ENCODE data around the gene RBM42.

The RBM42 gene

DNA sequence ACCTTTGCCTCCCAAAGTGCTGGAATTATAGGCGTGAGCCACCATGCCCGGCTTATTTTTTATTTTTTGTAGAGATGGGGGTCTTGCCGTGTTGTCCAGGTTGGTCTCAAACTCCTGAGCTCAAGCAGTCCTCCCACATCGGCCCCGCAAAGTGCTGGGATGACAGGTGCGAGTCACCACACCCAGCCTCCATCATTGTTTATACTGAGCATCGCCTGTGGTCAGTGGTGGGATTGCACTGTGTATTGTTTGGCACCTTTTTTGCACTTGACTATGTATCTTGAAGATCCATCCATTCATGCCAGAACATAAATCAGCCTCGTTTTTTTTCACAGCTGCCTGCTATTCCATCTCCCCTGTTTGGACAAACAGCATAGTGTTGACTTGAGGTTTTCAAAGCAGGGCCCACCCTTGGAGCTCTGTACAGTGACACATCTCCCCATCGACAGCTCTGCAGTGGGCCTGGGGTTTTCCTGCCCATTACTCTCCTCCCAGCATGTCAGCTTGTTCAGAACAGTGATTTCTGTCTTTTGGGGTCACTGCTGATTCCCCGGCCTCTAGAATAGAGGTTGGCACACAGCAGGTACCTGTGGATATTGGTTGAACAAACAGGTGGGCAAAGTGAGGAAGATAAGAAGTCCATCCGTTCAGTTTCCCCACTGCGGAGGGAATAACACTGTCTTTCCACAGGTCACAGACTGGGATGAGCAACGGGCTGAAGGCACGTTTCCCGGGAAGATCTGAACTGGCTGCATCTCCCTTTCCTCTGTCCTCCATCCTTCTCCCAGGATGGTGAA, 29.3 kb downstream of the RBM42 start:
- Histone ChIP-seq H3K27me3 (replicated peaks in 2 of 5; ENCODE audit: control insufficient read depth in 4 of 5, insufficient read depth in 5 of 5, low read length in 4 of 5) (no peaks in the 10 kb centered on the region), H3K9me3 (ENCODE audit: control extremely low read depth in 1 of 5, control insufficient read depth in 4 of 5, insufficient read depth in 2 of 5, low read depth in 1 of 5, low read length in 4 of 5) (no peaks in the 10 kb centered on the region), H3K4me3 (ENCODE audit: control insufficient read depth in 1 of 7, extremely low read depth in 1 of 7, insufficient read depth in 4 of 7, low read depth in 2 of 7, low read length in 6 of 7) (no peak overlapping the region), H3K4me1 (ENCODE audit: control extremely low read depth in 1 of 4, control insufficient read depth in 4 of 4, insufficient read depth in 4 of 4, low read length in 3 of 4) (no peaks in the 10 kb centered on the region), H3K36me3 (ENCODE audit: control insufficient read depth in 4 of 4, insufficient read depth in 4 of 4, low read length in 3 of 4) (peaks cover 19 to 88% (median 41%) of the 10 kb centered on the region in 4 experiments), H3K27ac (ENCODE audit: insufficient read depth in 1 of 2, low read depth in 1 of 2, low read length in 2 of 2, poor library complexity in 1 of 2, severe bottlenecking in 2 of 2) (no peak overlapping the region)
- no peak for DNase-seq
- 88% methylated on average over 5 of the region's 15 CpGs for WGBS (ENCODE audit: insufficient coverage)
- ChIA-PET CTCF (interaction anchor here (0.8 to 1.6 kb wide), 3 partner anchors 11 to 145 kb away, joined by 3 to 5 read pairs (median 4); partner anchors contain the start of genes DMKN and HAUS5), POLR2A (no interaction called here)

GRCh38 chr19:35661995-35662340, 33.1 kb downstream of the RBM42 start:
- ChIA-PET CTCF (interaction anchor here (0.8 to 1.1 kb wide), 3 partner anchors 18 to 68 kb away, joined by 3 read pairs; no protein-coding TSS in a partner anchor), POLR2A (interaction anchor here (0.7 kb wide), 1 partner anchor 49 kb away, joined by 4 read pairs; no protein-coding TSS in a partner anchor)
- Histone ChIP-seq H3K9me3 (ENCODE audit: control extremely low read depth in 1 of 5, control insufficient read depth in 4 of 5, insufficient read depth in 2 of 5, low read depth in 1 of 5, low read length in 4 of 5) (no peaks in the 10 kb centered on the region), H3K4me3 (ENCODE audit: control insufficient read depth in 1 of 7, extremely low read depth in 1 of 7, insufficient read depth in 4 of 7, low read depth in 2 of 7, low read length in 6 of 7) (no peak overlapping the region), H3K36me3 (ENCODE audit: control insufficient read depth in 4 of 4, insufficient read depth in 4 of 4, low read length in 3 of 4) (peaks cover 10 to 70% (median 20%) of the 10 kb centered on the region in 4 experiments), H3K4me1 (ENCODE audit: control extremely low read depth in 1 of 4, control insufficient read depth in 4 of 4, insufficient read depth in 4 of 4, low read length in 3 of 4) (no peaks in the 10 kb centered on the region), H3K27ac (ENCODE audit: insufficient read depth in 1 of 2, low read depth in 1 of 2, low read length in 2 of 2, poor library complexity in 1 of 2, severe bottlenecking in 2 of 2) (no peak overlapping the region), H3K27me3 (replicated peaks in 2 of 5; ENCODE audit: control insufficient read depth in 4 of 5, insufficient read depth in 5 of 5, low read length in 4 of 5) (no peaks in the 10 kb centered on the region)
- DNase-seq: no peak
- WGBS (ENCODE audit: insufficient coverage): 100% methylated on average over 4 of the region's 6 CpGs

- WGBS (ENCODE audit: insufficient coverage): 83% methylated on average over 3 of the region's 3 CpGs
- CTCF ChIA-PET: interaction anchor here (1.1 kb wide), 1 partner anchor 9 kb away, joined by 3 read pairs; no protein-coding TSS in a partner anchor
These were observed 35.1 kb downstream of the RBM42 start for GRCh38 chr19:35663981-35664380.

GRCh38 chr19:35665157-35665556, 36.3 kb downstream of the RBM42 start:
- Histone ChIP-seq H3K4me1 (ENCODE audit: control extremely low read depth in 1 of 4, control insufficient read depth in 4 of 4, insufficient read depth in 4 of 4, low read length in 3 of 4) (no peaks in the 10 kb centered on the region), H3K27ac (ENCODE audit: insufficient read depth in 1 of 2, low read depth in 1 of 2, low read length in 2 of 2, poor library complexity in 1 of 2, severe bottlenecking in 2 of 2) (no peak overlapping the region), H3K36me3 (ENCODE audit: control insufficient read depth in 4 of 4, insufficient read depth in 4 of 4, low read length in 3 of 4) (peaks cover 0 to 42% (median 4%) of the 10 kb centered on the region in 4 experiments), H3K27me3 (replicated peaks in 2 of 5; ENCODE audit: control insufficient read depth in 4 of 5, insufficient read depth in 5 of 5, low read length in 4 of 5) (peaks cover 0 to 4% (median 0%) of the 10 kb centered on the region in 5 experiments), H3K9me3 (ENCODE audit: control extremely low read depth in 1 of 5, control insufficient read depth in 4 of 5, insufficient read depth in 2 of 5, low read depth in 1 of 5, low read length in 4 of 5) (no peaks in the 10 kb centered on the region), H3K4me3 (ENCODE audit: control insufficient read depth in 1 of 7, extremely low read depth in 1 of 7, insufficient read depth in 4 of 7, low read depth in 2 of 7, low read length in 6 of 7) (no peak overlapping the region)
- ChIA-PET CTCF (no interaction called here), POLR2A (no interaction called here)
- no peak for DNase-seq
- 96% methylated on average over 24 of the region's 24 CpGs for WGBS (ENCODE audit: insufficient coverage)

More at GRCh38 chr19:35663981-35664380, 35.1 kb downstream of the RBM42 start:
- DNase-seq: no peak
- Histone ChIP-seq H3K9me3 (ENCODE audit: control extremely low read depth in 1 of 5, control insufficient read depth in 4 of 5, insufficient read depth in 2 of 5, low read depth in 1 of 5, low read length in 4 of 5) (no peaks in the 10 kb centered on the region), H3K27me3 (replicated peaks in 2 of 5; ENCODE audit: control insufficient read depth in 4 of 5, insufficient read depth in 5 of 5, low read length in 4 of 5) (no peaks in the 10 kb centered on the region), H3K36me3 (ENCODE audit: control insufficient read depth in 4 of 4, insufficient read depth in 4 of 4, low read length in 3 of 4) (peaks cover 0 to 52% (median 9%) of the 10 kb centered on the region in 4 experiments), H3K4me3 (ENCODE audit: control insufficient read depth in 1 of 7, extremely low read depth in 1 of 7, insufficient read depth in 4 of 7, low read depth in 2 of 7, low read length in 6 of 7) (no peak overlapping the region), H3K27ac (ENCODE audit: insufficient read depth in 1 of 2, low read depth in 1 of 2, low read length in 2 of 2, poor library complexity in 1 of 2, severe bottlenecking in 2 of 2) (no peak overlapping the region), H3K4me1 (ENCODE audit: control extremely low read depth in 1 of 4, control insufficient read depth in 4 of 4, insufficient read depth in 4 of 4, low read length in 3 of 4) (no peaks in the 10 kb centered on the region)
- POLR2A ChIA-PET: no interaction called here

- peaks cover 0 to 40% (median 4%) of the 10 kb centered on the region in 4 experiments for H3K36me3 ChIP-seq (ENCODE audit: control insufficient read depth in 4 of 4, insufficient read depth in 4 of 4, low read length in 3 of 4)
- 96% methylated on average over 4 of the region's 7 CpGs for WGBS (ENCODE audit: insufficient coverage)
- CTCF ChIA-PET: no interaction called here
- DNase-seq: no peak
- no peak overlapping the region for H3K4me3 ChIP-seq (ENCODE audit: control insufficient read depth in 1 of 7, extremely low read depth in 1 of 7, insufficient read depth in 4 of 7, low read depth in 2 of 7, low read length in 6 of 7)
- H3K27me3 ChIP-seq (replicated peaks in 2 of 5; ENCODE audit: control insufficient read depth in 4 of 5, insufficient read depth in 5 of 5, low read length in 4 of 5): peaks cover 0 to 4% (median 0%) of the 10 kb centered on the region in 5 experiments
- H3K27ac ChIP-seq (ENCODE audit: insufficient read depth in 1 of 2, low read depth in 1 of 2, low read length in 2 of 2, poor library complexity in 1 of 2, severe bottlenecking in 2 of 2): no peak overlapping the region
- POLR2A ChIA-PET: no interaction called here
- no peaks in the 10 kb centered on the region for H3K4me1 ChIP-seq (ENCODE audit: control extremely low read depth in 1 of 4, control insufficient read depth in 4 of 4, insufficient read depth in 4 of 4, low read length in 3 of 4)
- no peaks in the 10 kb centered on the region for H3K9me3 ChIP-seq (ENCODE audit: control extremely low read depth in 1 of 5, control insufficient read depth in 4 of 5, insufficient read depth in 2 of 5, low read depth in 1 of 5, low read length in 4 of 5)
These were observed 36.8 kb downstream of the RBM42 start for GRCh38 chr19:35665604-35666003.

DNA sequence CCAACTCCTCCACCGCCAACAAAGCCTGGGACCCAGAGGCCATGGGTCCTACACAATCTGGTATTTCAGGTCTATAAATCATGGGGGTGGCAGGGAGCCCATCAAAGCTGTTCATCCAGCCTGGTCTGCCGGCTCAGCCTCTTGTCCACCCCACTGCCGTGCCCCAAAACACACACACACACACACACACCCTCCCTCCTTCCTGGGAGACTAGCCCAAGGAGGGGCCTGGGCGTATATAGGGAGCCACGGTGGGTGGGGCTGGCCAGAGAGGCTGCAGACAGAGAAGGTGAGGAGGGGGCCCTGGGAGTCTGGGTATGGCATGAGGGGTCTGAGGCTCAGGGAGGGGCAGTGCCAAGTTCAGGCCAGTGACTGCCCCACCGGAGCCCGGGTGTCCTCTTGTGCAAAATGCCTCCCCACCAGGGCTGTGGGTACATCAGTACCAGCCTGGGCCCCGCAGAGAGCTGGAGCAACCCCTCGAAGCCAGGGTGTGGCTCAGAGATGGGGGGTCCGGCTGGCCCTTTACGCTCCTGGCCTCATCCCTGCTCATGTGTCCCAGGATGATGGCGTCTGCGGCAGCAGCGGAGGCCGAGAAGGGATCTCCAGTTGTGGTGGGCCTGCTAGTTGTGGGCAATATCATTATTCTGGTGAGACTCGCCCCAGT, 37.5 kb downstream of the RBM42 start, which contains the start of gene UPK1A:
UPK1A (plus strand) TSS at position 267 of the 663 bp plus-strand sequence; CDS start at position 563, 296 bp downstream.
- Histone ChIP-seq H3K4me3 (ENCODE audit: control insufficient read depth in 1 of 7, extremely low read depth in 1 of 7, insufficient read depth in 4 of 7, low read depth in 2 of 7, low read length in 6 of 7) (no peak within 1 kb of the TSS), H3K36me3 (ENCODE audit: control insufficient read depth in 4 of 4, insufficient read depth in 4 of 4, low read length in 3 of 4) (peaks cover 0 to 33% (median 2%) of the 10 kb centered on the region in 4 experiments), H3K27me3 (replicated peaks in 2 of 5; ENCODE audit: control insufficient read depth in 4 of 5, insufficient read depth in 5 of 5, low read length in 4 of 5) (peaks cover 0 to 7% (median 0%) of the 10 kb centered on the region in 5 experiments), H3K9me3 (ENCODE audit: control extremely low read depth in 1 of 5, control insufficient read depth in 4 of 5, insufficient read depth in 2 of 5, low read depth in 1 of 5, low read length in 4 of 5) (no peaks in the 10 kb centered on the region), H3K27ac (ENCODE audit: insufficient read depth in 1 of 2, low read depth in 1 of 2, low read length in 2 of 2, poor library complexity in 1 of 2, severe bottlenecking in 2 of 2) (no peak within 1 kb of the TSS), H3K4me1 (ENCODE audit: control extremely low read depth in 1 of 4, control insufficient read depth in 4 of 4, insufficient read depth in 4 of 4, low read length in 3 of 4) (no peaks in the 10 kb centered on the region)
- POLR2A ChIA-PET: no interaction called here
- CTCF ChIA-PET: no interaction called here
- WGBS (ENCODE audit: insufficient coverage): 93% methylated on average over 9 of the region's 16 CpGs
- DNase-seq: no peak

Measured in common myeloid progenitor, CD34-positive (primary cell).